Aorta (tissue), 5 donors: ENCODE results near the gene DPAGT1. TPM values are rescaled to one million over a fixed set of nuclear protein-coding genes. Genes with fewer than 3 reads are reported as not detected.
"Not testable (repeated sequence)": the region's sequence is repeated elsewhere in the genome, so short reads cannot be mapped to it uniquely, and the experiment has no call there.

Source experiments
- ATAC-seq: fragments of 200-7000 bp; cut with Tn5 transposase; one replicate; pipeline ENCODE4 v1.9.1; 2022; ENCODE audit warnings: moderate library complexity; ENCODE audit not compliant: low FRiP score
- DNase-seq, 2 donors: peaks; one replicate each; pipeline ENCODE4 v3.0.0-alpha.2; 2020
- H3K27ac ChIP-seq, 2 donors: one replicate each; pipeline ENCODE4 v1.5.1; 2013; ENCODE audit warnings: low read length in 2 of 2, mild to moderate bottlenecking in 2 of 2, moderate library complexity in 2 of 2, control low read depth in 1 of 2, inconsistent platforms in 1 of 2, low read depth in 1 of 2
- H3K27me3 ChIP-seq, 2 donors: one replicate each; pipeline ENCODE4 v1.6.1; 2013; ENCODE audit warnings: control low read depth in 1 of 2, low read length in 1 of 2, mild to moderate bottlenecking in 1 of 2, moderate library complexity in 1 of 2; ENCODE audit not compliant: insufficient read depth in 2 of 2, control insufficient read depth in 1 of 2
- H3K36me3 ChIP-seq, 2 donors: one replicate each; pipeline ENCODE4 v1.6.1; 2013; ENCODE audit warnings: control low read depth in 1 of 2, low read length in 1 of 2, mild to moderate bottlenecking in 1 of 2; ENCODE audit not compliant: insufficient read depth in 2 of 2, control insufficient read depth in 1 of 2
- H3K4me1 ChIP-seq, 2 donors: one replicate each; pipeline ENCODE4 v1.6.1; 2013; ENCODE audit warnings: low read length in 2 of 2, control low read depth in 1 of 2, mild to moderate bottlenecking in 1 of 2, moderate library complexity in 1 of 2; ENCODE audit not compliant: insufficient read depth in 2 of 2, control insufficient read depth in 1 of 2
- H3K4me3 ChIP-seq, 2 donors: one replicate each; pipeline ENCODE4 v1.5.1; 2013; ENCODE audit warnings: low read length in 2 of 2, control low read depth in 1 of 2, mild to moderate bottlenecking in 1 of 2
- H3K9me3 ChIP-seq: one replicate; pipeline ENCODE4 v1.6.1; 2013; ENCODE audit warnings: mild to moderate bottlenecking, low read length; ENCODE audit not compliant: control insufficient read depth
- WGBS, 2 donors: extraction: QIAGEN DNeasy Blood & Tissue Kit; methylation state at CpG; one replicate each; pipeline ENCODE4 v1.1.7; 2013; 5-methylcytosine and 5-hydroxymethylcytosine counted together
- intact Hi-C, 2 donors: fragments of 100-400 bp; cut with DNase I; formaldehyde crosslinking; loops; one replicate each; pipeline versions ENCODE4 v1.14.2 to v1.15.0; 2022
- polyA plus RNA-seq, 2 donors: library from polyadenylated mRNA; stranded (reverse); fragments of 200-250 nt; gene quantifications; one replicate each; pipeline ENCODE4 v1.2.3, GENCODE V29; 2013
- total RNA-seq, 2 donors: library from RNA; stranded (reverse); fragmentation: NEBNext Ultra II Directional; extraction: Animal tissue kit (Norgen Biotek cat#: 25700); gene quantifications; one replicate each; pipeline ENCODE4 v1.2.1, GENCODE V29; 2021
- donor health status: healthy with polysubstance abuse.
- donor health status: Bipolar disorder and iron deficiency.
- donor health status: DM: no; HTN: no; CAD: no.
- donor health status: DM: no; HTN: no; CAD: no.
- donor health status: DM: yes; HTN: yes; CAD: no.

DPAGT1 gene
- total and polyA plus RNA-seq, 4 donors = 7.3 to 41.8 (median 21.9) TPM

GRCh38 chr11:119106564-119107537, 5.2 kb upstream of the DPAGT1 start, which contains the start of gene C2CD2L:
Gene C2CD2L (plus strand): TSS chr11:119107344. CDS start chr11:119107742, 398 bp downstream.
- H3K9me3 ChIP-seq = no peaks in the 10 kb centered on the region
- H3K4me3 ChIP-seq = peak within 1 kb of the TSS; percentile 84 to 95
- intact Hi-C loops = no loop called here
- peak; percentile 95 to 96 for DNase-seq
- H3K4me1 ChIP-seq = peaks cover 0 to 2% of the 10 kb centered on the region in 2 donors
- WGBS, 2 donors = 0 to 1% methylated on average over 42 to 49 of the region's 49 CpGs
- peak; percentile 95 for ATAC-seq
- H3K36me3 ChIP-seq = peaks cover 0 to 4% of the 10 kb centered on the region in 2 donors
- peak within 1 kb of the TSS in 1 of 2 donors; percentile 62 for H3K27ac ChIP-seq
- no peaks in the 10 kb centered on the region for H3K27me3 ChIP-seq

GRCh38 chr11:119103793-119104192, 2.1 kb upstream of the DPAGT1 start:
- H3K27ac ChIP-seq = no peak overlapping the region
- WGBS, 2 donors = 61 to 65% methylated on average over 4 of the region's 4 CpGs
- intact Hi-C loops = no loop called here
- H3K4me3 ChIP-seq = no peak overlapping the region
- no peaks in the 10 kb centered on the region for H3K27me3 ChIP-seq
- peaks cover 0 to under 1% of the 10 kb centered on the region in 2 donors for H3K4me1 ChIP-seq
- ATAC-seq = no peak
- no peak for DNase-seq
- no peaks in the 10 kb centered on the region for H3K9me3 ChIP-seq
- H3K36me3 ChIP-seq = no peaks in the 10 kb centered on the region

GRCh38 chr11:119103161-119103664, 1.6 kb upstream of the DPAGT1 start:
- H3K9me3 ChIP-seq, H3K27me3 ChIP-seq, H3K36me3 ChIP-seq, H3K4me3 ChIP-seq, intact Hi-C loops, H3K4me1 ChIP-seq, ATAC-seq: not testable (repeated sequence)
- WGBS, 2 donors = 87 to 88% methylated on average over 18 of the region's 18 CpGs
- H3K27ac ChIP-seq = peak overlapping the region in 1 of 2 donors; percentile 73
- peak in 1 of 2 donors; percentile 27 for DNase-seq

DNA sequence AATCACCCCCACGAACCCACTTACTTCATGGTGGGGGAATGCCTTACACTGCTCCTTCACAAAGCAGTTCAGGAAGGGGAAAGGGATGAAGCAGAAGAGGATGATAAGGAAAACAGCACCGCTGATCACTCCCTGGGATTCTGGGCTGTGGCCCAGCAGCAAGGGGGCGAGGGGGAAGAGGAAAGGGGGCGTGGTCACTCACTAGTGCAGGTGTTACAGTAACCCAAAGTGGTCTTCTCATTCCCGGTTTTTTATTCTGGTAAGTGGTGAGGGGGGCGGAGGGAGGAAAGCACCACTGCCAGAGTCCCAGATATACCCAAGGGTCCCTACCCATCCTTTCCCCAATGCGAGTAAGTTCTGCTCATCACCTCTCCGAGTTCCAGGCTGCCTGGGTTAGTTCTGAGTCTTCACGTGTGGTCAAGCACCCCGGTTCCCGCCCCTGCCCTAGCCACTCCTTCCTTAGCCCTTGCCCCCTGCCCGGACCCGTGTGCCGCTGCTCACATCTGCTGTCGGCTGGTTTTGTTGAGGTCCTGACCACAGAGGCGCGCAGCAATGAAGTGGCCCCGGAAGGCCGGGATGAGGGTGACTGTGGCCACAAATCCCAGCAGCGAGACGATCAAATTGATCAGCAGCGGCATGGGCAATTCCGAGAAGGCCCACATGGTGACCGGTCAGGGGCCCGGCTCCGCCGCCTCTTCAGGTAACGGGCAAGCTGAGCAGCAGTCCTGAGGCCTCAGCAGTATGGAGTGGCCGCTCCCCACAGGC, 477 bp downstream of the DPAGT1 start:
- Histone ChIP-seq H3K36me3 (peaks cover 0 to 7% of the 10 kb centered on the region in 2 donors), H3K4me1 (no peaks in the 10 kb centered on the region), H3K9me3 (no peaks in the 10 kb centered on the region), H3K27ac (peak overlapping the region in 1 of 2 donors; percentile 58), H3K27me3 (no peaks in the 10 kb centered on the region), H3K4me3 (peak overlapping the region; percentile 43 to 46)
- intact Hi-C loops = no loop called here
- peak; percentile 41 to 60 for DNase-seq
- WGBS, 2 donors = 1 to 2% methylated on average over 29 of the region's 29 CpGs
- peak; percentile 61 for ATAC-seq

DNA sequence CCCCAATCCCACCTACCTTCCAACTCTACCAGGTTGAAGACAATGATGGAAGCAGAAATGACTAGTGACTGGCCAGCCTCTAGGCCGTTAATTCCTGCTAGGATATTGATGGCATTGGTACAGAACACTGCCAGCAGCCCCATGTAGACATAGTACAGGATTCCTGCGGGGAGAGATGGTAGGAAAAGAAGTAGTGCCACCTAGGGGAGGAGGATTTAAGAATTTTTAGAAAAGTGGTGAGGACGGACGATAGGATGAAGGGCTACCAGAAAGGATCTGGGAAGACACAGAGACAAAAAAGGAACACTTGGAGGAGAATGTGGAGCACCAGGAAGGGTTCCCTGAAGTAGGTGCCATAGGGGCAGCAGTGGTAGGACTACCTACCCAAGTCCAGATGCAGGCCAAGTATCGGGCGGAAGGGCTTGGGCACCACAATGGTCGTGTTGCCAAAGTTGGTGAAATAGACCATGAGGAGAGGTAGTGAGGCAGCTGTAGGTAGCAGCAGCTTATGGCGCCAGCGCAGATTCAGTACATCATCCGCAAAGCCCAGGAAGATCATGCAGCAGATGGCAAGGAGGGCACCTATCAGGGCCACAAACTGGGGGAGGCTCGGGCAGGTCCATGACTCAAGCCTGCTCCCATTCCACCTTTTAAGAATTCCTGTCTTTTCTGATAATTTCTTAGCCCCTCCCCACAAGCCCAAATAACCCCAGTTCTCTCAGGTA, 1.2 kb downstream of the DPAGT1 start:
- ATAC-seq (no peak), DNase-seq (peak in 1 of 2 donors; percentile 30)
- H3K27me3 ChIP-seq = no peaks in the 10 kb centered on the region
- intact Hi-C loops = no loop called here
- H3K4me3 ChIP-seq = peak overlapping the region in 1 of 2 donors; percentile 43
- H3K27ac ChIP-seq = no peak overlapping the region
- WGBS, 2 donors = 43% methylated on average over 11 of the region's 11 CpGs
- H3K36me3 ChIP-seq = peaks cover 0 to 7% of the 10 kb centered on the region in 2 donors
- H3K4me1 ChIP-seq = no peaks in the 10 kb centered on the region
- H3K9me3 ChIP-seq = no peaks in the 10 kb centered on the region

DNA sequence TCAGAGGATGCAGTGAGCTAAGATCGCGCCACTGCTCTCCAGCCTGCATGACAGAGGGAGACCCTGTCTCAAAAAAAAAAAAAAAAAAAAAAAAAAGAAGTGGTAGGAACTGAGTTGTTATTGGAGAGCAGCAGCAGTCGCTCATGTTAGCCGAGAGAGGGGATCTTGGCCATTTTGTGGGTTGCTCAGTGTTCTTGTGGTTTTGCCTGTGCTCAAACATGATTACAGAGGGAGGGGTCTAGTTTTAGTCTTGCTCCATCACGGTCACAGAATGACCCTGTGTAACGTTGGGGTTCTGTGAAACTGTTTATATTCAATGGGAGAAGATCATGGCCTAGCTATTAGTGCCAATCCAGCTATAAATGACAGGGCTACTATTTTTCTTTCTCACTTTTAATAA, 1.9 kb downstream of the DPAGT1 start:
- WGBS, 2 donors = 79 to 80% methylated on average over 6 of the region's 6 CpGs
- H3K27ac ChIP-seq = no peak overlapping the region
- H3K4me1 ChIP-seq = no peaks in the 10 kb centered on the region
- no peak overlapping the region for H3K4me3 ChIP-seq
- no peak for ATAC-seq
- no peaks in the 10 kb centered on the region for H3K27me3 ChIP-seq
- intact Hi-C loops = loop anchor here in 1 of 2 donors (5.0 kb wide), 1 partner anchor 68 kb away; the partner anchor contains the start of gene NLRX1
- H3K36me3 ChIP-seq = peaks cover 0 to 7% of the 10 kb centered on the region in 2 donors
- DNase-seq = no peak
- no peaks in the 10 kb centered on the region for H3K9me3 ChIP-seq

- peak; percentile 98 for ATAC-seq
- intact Hi-C loops = loop anchor here in 1 of 2 donors (5.0 kb wide), 1 partner anchor 72 kb away; the partner anchor contains the start of gene NLRX1
Observed at GRCh38 chr11:119095066-119095880, 6.4 kb downstream of the DPAGT1 start.

More at GRCh38 chr11:119095066-119095880, 6.4 kb downstream of the DPAGT1 start:
- Histone ChIP-seq H3K27ac (peak overlapping the region in 1 of 2 donors; percentile 78), H3K9me3 (no peaks in the 10 kb centered on the region), H3K36me3 (peaks cover 0 to 8% of the 10 kb centered on the region in 2 donors), H3K27me3 (no peaks in the 10 kb centered on the region), H3K4me1 (no peaks in the 10 kb centered on the region), H3K4me3 (peak overlapping the region; percentile 27 to 56)
- 0 to 1% methylated on average over 72 to 79 of the region's 79 CpGs for WGBS, 2 donors
- peak; percentile 98 to 99 for DNase-seq
